Measurements from ENCODE around the gene SERGEF.

Gene SERGEF

DNA sequence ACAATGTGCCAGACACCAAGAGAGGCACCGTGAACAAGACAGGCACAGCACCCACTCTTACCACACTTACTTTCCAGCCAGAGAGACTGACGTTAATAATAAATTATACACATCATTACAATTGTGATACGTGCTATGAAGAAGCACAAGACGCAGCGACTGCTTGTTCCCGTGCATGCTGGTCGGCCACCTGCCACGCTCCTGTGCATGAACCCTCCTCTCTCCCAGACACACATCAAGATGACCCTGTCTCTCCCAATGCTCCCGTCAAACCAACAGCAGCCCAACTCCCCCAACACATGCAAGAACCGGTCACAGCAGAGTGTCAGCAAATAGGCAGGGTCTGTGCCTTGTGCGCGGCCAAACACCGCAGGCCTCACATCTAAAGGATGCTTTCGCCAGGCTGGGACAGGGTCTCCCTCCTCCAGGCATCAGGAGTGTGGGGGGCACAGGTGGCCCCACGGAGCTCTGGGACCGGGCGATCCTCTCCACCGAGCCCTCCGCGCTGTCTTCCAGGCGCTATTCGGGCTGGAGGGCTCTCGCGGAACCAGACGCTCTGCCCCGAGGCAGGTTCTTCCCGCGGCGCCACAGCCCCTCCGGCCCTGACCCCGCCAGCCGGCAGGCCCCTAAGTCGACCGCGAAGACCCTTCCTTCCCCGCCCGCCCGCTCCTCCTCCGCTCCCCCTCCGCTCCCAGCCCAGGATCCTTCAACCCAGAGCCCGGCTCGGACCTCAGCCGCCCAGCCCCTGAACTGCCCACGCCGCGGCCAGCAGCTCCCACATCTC is 533 bp downstream of the SERGEF start:
- Histone ChIP-seq H3K27ac (ENCODE audit: low read depth, low read length) (peak overlapping the region; percentile 75), H2AFZ (ENCODE audit: low read depth, low read length, severe bottlenecking) (peak overlapping the region; percentile 84), H3K9me2 (replicated peaks; ENCODE audit: insufficient read depth, low read length) (no peaks in the 10 kb centered on the region), H3K4me2 (ENCODE audit: low read depth, low read length, poor library complexity, severe bottlenecking) (peak overlapping the region; percentile 70), H3F3A (ENCODE audit: insufficient read depth) (peaks cover 26% of the 10 kb centered on the region), H3K79me2 (ENCODE audit: insufficient read depth, low read length) (peaks cover 36% of the 10 kb centered on the region), H3K4me3 (ENCODE audit: insufficient read depth, low read length, poor library complexity, severe bottlenecking) (peak overlapping the region; percentile 63), H3K9me3 (ENCODE audit: insufficient read depth, low read length) (no peaks in the 10 kb centered on the region), H3K27me3 (ENCODE audit: low read length) (no peaks in the 10 kb centered on the region), H3K36me3 (ENCODE audit: low read length) (no peaks in the 10 kb centered on the region), H4K20me1 (ENCODE audit: low read depth, low read length) (no peaks in the 10 kb centered on the region), H3K9ac (ENCODE audit: low read length) (peak overlapping the region; percentile 86)
- TF ChIP-seq, protein P1, sequence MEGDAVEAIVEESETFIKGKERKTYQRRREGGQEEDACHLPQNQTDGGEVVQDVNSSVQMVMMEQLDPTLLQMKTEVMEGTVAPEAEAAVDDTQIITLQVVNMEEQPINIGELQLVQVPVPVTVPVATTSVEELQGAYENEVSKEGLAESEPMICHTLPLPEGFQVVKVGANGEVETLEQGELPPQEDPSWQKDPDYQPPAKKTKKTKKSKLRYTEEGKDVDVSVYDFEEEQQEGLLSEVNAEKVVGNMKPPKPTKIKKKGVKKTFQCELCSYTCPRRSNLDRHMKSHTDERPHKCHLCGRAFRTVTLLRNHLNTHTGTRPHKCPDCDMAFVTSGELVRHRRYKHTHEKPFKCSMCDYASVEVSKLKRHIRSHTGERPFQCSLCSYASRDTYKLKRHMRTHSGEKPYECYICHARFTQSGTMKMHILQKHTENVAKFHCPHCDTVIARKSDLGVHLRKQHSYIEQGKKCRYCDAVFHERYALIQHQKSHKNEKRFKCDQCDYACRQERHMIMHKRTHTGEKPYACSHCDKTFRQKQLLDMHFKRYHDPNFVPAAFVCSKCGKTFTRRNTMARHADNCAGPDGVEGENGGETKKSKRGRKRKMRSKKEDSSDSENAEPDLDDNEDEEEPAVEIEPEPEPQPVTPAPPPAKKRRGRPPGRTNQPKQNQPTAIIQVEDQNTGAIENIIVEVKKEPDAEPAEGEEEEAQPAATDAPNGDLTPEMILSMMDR (IDR thresholded peaks at IDR 0.05; ENCODE audit: insufficient read depth, low read length, poor library complexity, severe bottlenecking), result no peak
- TF ChIP-seq EZH2phosphoT487 (conservative IDR thresholded peaks at IDR 0.05; ENCODE audit: low read length), result no peak

DNA sequence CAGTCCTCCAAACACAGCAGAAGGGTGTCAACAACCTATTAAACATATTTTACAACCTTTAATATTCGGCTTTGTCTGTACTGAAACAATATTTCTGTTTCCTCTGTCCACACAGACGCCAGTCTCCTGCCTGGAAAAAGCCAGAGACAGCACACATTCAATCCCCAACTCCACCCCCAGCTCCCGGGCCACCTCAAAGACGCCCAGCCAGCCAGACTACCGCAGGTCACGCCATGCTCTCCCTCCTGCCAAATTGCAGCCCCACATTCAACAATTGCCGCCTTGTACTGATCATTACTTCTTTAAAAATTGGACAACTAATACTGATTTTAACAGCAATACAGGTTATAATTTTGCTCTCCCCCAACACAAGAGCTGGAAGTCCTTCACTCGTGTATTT is 1.2 kb downstream of the SERGEF start:
- TF ChIP-seq, protein P1 (IDR thresholded peaks at IDR 0.05; ENCODE audit: insufficient read depth, low read length, poor library complexity, severe bottlenecking), result no peak
- no peak for TF ChIP-seq EZH2phosphoT487 (conservative IDR thresholded peaks at IDR 0.05; ENCODE audit: low read length)
- H3K27me3 ChIP-seq (ENCODE audit: low read length), result no peaks in the 10 kb centered on the region
- H3K4me3 ChIP-seq (ENCODE audit: insufficient read depth, low read length, poor library complexity, severe bottlenecking), result peak overlapping the region; percentile 63
- H3K36me3 ChIP-seq (ENCODE audit: low read length), result no peaks in the 10 kb centered on the region
- H2AFZ ChIP-seq (ENCODE audit: low read depth, low read length, severe bottlenecking), result peak overlapping the region; percentile 84
- H3K27ac ChIP-seq (ENCODE audit: low read depth, low read length), result peak overlapping the region; percentile 75; the same call in 1 of the 2 replicates
- H3K9ac ChIP-seq (ENCODE audit: low read length), result peak overlapping the region; percentile 86
- peaks cover 36% of the 10 kb centered on the region for H3K79me2 ChIP-seq (ENCODE audit: insufficient read depth, low read length)
- peak overlapping the region; percentile 70 for H3K4me2 ChIP-seq (ENCODE audit: low read depth, low read length, poor library complexity, severe bottlenecking)
- H3K9me2 ChIP-seq (replicated peaks; ENCODE audit: insufficient read depth, low read length), result no peaks in the 10 kb centered on the region
- H3K9me3 ChIP-seq (ENCODE audit: insufficient read depth, low read length), result no peaks in the 10 kb centered on the region
- peaks cover 26% of the 10 kb centered on the region for H3F3A ChIP-seq (ENCODE audit: insufficient read depth)
- H4K20me1 ChIP-seq (ENCODE audit: low read depth, low read length), result no peaks in the 10 kb centered on the region

DNA sequence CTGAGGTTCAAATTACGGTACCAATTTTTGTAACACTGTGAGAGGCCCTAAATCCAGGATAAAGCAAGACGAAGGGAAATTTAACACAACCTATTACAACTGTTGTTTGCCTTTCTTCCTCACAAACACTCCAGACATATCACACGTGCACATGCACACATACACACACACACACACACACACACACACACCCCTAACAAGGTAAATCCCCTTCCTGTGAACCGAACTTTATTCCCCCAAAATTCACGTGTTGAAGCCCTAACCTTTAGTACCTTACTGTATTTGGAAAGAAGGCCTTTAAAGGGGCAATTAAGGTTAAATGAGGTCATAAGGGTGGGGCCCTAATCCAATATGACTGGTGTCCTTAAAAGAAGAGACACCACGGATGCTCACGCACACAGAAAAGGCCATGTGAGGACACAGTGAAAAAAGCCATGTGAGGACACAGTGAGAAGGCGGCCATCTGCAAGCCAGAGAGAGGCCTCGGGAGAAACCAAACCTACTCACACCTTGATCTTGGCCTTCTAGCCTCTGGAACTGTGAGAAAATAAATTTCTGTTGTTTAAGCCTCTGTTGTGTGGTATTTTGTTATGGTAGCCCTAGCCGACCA is 1.8 kb downstream of the SERGEF start:
- Histone ChIP-seq H3K27ac (ENCODE audit: low read depth, low read length) (no peak overlapping the region), H3K9me3 (ENCODE audit: insufficient read depth, low read length) (no peaks in the 10 kb centered on the region), H3K79me2 (ENCODE audit: insufficient read depth, low read length) (peaks cover 36% of the 10 kb centered on the region), H4K20me1 (ENCODE audit: low read depth, low read length) (no peaks in the 10 kb centered on the region), H2AFZ (ENCODE audit: low read depth, low read length, severe bottlenecking) (no peak overlapping the region), H3K4me3 (ENCODE audit: insufficient read depth, low read length, poor library complexity, severe bottlenecking) (peak overlapping the region; percentile 63), H3K27me3 (ENCODE audit: low read length) (no peaks in the 10 kb centered on the region), H3K9me2 (replicated peaks; ENCODE audit: insufficient read depth, low read length) (no peaks in the 10 kb centered on the region), H3K4me2 (ENCODE audit: low read depth, low read length, poor library complexity, severe bottlenecking) (peak overlapping the region; percentile 70), H3F3A (ENCODE audit: insufficient read depth) (peaks cover 26% of the 10 kb centered on the region), H3K36me3 (ENCODE audit: low read length) (no peaks in the 10 kb centered on the region), H3K9ac (ENCODE audit: low read length) (peak overlapping the region; percentile 86; the same call in 1 of the 2 replicates)
- TF ChIP-seq, protein P1 (IDR thresholded peaks at IDR 0.05; ENCODE audit: insufficient read depth, low read length, poor library complexity, severe bottlenecking), result no peak
